Right atrium auricular region (tissue), 2 donors: ENCODE data around the gene RAPGEF1. TPM values are rescaled to one million over a fixed set of nuclear protein-coding genes. Genes with fewer than 3 reads are reported as not detected.
A peak's percentile ranks its signal among the peaks of the same experiment; 100 is the strongest.

Experiments used
- DNase-seq: peaks from one replicate; pipeline ENCODE4 v3.0.0-alpha.2; 2019; ENCODE audit warnings: low spot score
- H3K27ac ChIP-seq, 2 donors: fragments of 200-600 bp; sonication (generic); 1 replicate in 1 of 2; 2 replicates in 1 of 2; pipeline ENCODE4 v1.5.1; 2016 to 2019
- H3K27me3 ChIP-seq, 2 donors: fragments of 200-600 bp; sonication (generic); one replicate each; pipeline versions ENCODE4 v1.5.1 to v1.6.0; 2017 to 2019
- H3K36me3 ChIP-seq: fragments of 200-600 bp; sonication (generic); one replicate; pipeline ENCODE4 v1.5.1; 2016
- H3K4me1 ChIP-seq, 2 donors: fragments of 200-600 bp; sonication (generic); one replicate each; pipeline versions ENCODE4 v1.5.1 to v1.6.0; 2017 to 2019
- H3K4me3 ChIP-seq, 2 donors: fragments of 200-600 bp; sonication (generic); 1 replicate in 1 of 2; 2 replicates in 1 of 2; pipeline ENCODE4 v1.5.1; 2017 to 2019; ENCODE audit warnings: mild to moderate bottlenecking in 1 of 2, moderate library complexity in 1 of 2
- H3K9me3 ChIP-seq, 2 donors: fragments of 200-600 bp; sonication (generic); one replicate each; pipeline ENCODE4 v1.5.1; 2019
- total RNA-seq, 2 donors: library from RNA; depleted of rRNA; stranded (reverse); fragments of >200 nt; gene quantifications; one replicate each; pipeline ENCODE4 v1.1.0, GENCODE V29; 2016
- TF ChIP-seq, protein P1 (sequence below), 2 donors: fragments of 200-600 bp; sonication (generic); IDR thresholded peaks; one replicate each; pipeline ENCODE4 v1.5.1; 2019; ENCODE audit warnings: antibody characterized with exemption in 2 of 2

RAPGEF1 gene
- total RNA-seq, 2 donors from 2014 or later: 59.5 to 65.1 TPM

DNA sequence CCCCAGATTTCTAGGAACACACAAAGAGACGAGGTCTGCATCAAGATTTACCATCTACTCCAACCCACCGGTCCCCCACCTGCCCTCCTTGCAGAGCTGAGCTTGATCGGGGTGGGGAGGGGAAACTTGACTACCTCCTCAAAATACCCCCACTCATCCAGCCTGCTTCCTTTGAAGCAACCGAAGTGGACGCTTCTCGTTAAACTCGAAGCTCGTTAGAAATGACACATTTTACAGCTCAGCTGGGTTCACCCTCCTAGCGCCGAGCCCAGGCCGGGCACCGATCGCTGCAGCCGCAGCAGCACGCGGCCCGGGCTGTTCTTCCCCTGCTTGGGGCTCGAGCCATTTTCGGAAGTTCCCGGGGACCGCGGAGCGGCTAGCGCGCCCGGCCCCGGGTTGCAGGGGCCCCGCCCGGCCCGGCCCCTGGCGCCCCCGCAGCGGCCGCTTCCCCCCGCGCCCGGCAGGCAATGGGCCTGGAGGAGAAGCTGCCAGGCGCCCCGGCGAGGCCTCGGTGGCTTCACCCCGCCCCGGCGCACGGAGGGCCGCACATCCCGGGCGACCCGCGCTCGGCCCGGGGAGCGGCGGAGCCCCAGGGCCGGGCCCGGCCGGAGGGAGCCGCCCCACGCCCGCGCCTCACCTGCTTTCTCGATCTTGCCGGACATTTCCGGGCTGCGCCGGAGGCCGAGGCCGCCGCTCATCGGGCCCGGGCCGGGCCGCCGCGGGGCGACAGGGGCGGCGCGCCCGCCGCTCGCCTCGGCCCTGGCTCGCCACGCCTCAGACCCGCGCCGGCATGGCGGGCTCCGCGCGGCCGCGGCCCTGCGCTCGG, 530 bp downstream of the RAPGEF1 start:
- no peak for DNase-seq
- Histone ChIP-seq H3K27me3 (no peaks in the 10 kb centered on the region), H3K4me1 (peaks cover 0 to 53% of the 10 kb centered on the region in 2 donors), H3K4me3 (peak overlapping the region; percentile 55 to 58), H3K9me3 (no peaks in the 10 kb centered on the region), H3K36me3 (no peaks in the 10 kb centered on the region), H3K27ac (peak overlapping the region; percentile 60 to 73)
- TF ChIP-seq, protein P1, sequence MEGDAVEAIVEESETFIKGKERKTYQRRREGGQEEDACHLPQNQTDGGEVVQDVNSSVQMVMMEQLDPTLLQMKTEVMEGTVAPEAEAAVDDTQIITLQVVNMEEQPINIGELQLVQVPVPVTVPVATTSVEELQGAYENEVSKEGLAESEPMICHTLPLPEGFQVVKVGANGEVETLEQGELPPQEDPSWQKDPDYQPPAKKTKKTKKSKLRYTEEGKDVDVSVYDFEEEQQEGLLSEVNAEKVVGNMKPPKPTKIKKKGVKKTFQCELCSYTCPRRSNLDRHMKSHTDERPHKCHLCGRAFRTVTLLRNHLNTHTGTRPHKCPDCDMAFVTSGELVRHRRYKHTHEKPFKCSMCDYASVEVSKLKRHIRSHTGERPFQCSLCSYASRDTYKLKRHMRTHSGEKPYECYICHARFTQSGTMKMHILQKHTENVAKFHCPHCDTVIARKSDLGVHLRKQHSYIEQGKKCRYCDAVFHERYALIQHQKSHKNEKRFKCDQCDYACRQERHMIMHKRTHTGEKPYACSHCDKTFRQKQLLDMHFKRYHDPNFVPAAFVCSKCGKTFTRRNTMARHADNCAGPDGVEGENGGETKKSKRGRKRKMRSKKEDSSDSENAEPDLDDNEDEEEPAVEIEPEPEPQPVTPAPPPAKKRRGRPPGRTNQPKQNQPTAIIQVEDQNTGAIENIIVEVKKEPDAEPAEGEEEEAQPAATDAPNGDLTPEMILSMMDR (IDR thresholded peaks at IDR 0.05): no peak

DNA sequence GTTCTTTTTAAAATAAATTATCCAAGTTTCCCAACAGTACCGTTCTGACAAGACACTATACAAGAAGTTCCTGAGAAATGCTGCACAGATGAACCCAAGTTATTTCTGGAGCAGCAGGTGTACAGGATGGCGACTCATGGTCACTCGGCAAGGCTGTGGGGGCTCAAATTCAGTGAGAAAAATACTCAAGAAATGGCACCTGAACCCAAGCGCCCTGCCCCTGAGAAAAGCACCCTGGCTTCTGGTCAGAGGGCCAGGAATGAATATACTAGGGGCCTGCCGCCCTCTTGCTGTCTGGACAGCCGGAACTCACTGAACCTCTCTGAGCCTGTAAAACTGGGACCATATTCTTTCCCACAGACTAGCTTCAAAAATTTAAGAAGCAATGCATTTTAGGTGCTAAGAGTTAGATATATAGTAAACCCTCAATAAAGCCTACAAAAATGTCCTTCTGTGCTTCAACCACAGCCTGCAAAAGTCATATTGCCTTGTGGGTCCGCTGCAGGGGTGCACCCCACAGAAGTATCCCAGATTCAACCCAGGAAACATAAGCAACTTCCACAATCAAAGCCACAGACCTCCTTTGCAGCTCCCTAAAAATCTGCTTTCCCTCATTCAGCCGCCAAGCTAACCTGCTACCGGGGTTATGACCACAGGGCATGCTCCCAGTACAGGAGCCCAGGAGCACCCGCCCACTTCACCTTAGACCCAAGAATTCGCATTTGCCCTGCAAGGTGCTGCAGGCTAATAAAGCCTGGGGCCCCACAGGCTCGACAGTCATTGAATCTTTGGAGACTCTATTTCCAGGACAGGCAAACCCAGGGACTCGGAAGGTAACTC, 1.4 kb downstream of the RAPGEF1 start:
- H3K27ac ChIP-seq: peak overlapping the region; percentile 60 to 73
- H3K4me3 ChIP-seq: peak overlapping the region; percentile 55 to 58
- no peaks in the 10 kb centered on the region for H3K27me3 ChIP-seq
- peaks cover 0 to 56% of the 10 kb centered on the region in 2 donors for H3K4me1 ChIP-seq
- H3K9me3 ChIP-seq: no peaks in the 10 kb centered on the region
- no peaks in the 10 kb centered on the region for H3K36me3 ChIP-seq
- DNase-seq: no peak
- TF ChIP-seq, protein P1 (IDR thresholded peaks at IDR 0.05): no peak

DNA sequence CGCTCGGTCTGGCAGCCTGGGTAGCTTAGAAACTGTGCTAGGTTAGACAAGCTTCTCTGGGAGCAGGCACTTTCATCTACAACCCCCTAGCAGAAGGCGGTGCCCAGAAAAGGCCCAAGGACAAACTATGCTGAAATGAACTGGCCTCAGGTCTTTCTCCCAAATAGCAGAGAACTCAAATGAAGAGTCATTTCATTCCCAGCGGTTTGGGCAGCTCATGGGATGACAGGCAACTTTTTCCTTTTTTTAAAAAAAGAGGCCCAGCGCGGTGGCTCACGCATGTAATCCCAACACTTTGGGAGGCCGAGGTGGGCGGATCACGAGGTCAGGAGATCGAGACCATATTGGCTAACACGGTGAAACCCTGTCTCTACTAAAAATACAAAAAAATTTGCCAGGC, 2.5 kb downstream of the RAPGEF1 start:
- TF ChIP-seq, protein P1 (IDR thresholded peaks at IDR 0.05): no peak
- H3K4me3 ChIP-seq: no peak overlapping the region
- no peaks in the 10 kb centered on the region for H3K27me3 ChIP-seq
- H3K9me3 ChIP-seq: no peaks in the 10 kb centered on the region
- no peak for DNase-seq
- H3K4me1 ChIP-seq: peaks cover 0 to 67% of the 10 kb centered on the region in 2 donors
- peak overlapping the region; percentile 29 to 71 for H3K27ac ChIP-seq
- no peaks in the 10 kb centered on the region for H3K36me3 ChIP-seq

DNA sequence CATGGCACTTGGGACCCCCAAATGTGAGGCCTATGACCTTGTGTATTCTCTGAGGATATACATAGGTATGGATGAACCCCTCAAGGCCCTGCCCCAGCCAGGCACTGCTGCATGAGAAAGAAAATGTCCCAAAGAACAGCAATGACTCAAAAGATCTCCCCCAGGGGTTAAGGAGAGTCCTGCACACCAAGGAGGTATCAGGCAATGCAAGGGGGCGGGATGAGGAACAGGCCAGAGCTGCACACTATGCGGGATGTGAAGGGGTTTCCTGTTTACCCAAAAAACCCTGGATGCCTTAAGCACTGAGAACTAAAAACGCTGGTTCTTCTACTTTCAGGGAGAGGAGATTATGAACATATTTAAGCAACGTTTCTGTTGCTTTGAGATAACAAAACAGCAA, 3.4 kb downstream of the RAPGEF1 start:
- DNase-seq: no peak
- no peaks in the 10 kb centered on the region for H3K27me3 ChIP-seq
- H3K9me3 ChIP-seq: no peaks in the 10 kb centered on the region
- no peaks in the 10 kb centered on the region for H3K36me3 ChIP-seq
- peak overlapping the region; percentile 29 to 71 for H3K27ac ChIP-seq
- H3K4me1 ChIP-seq: peaks cover 0 to 77% of the 10 kb centered on the region in 2 donors
- no peak overlapping the region for H3K4me3 ChIP-seq
- TF ChIP-seq, protein P1 (IDR thresholded peaks at IDR 0.05): no peak

DNA sequence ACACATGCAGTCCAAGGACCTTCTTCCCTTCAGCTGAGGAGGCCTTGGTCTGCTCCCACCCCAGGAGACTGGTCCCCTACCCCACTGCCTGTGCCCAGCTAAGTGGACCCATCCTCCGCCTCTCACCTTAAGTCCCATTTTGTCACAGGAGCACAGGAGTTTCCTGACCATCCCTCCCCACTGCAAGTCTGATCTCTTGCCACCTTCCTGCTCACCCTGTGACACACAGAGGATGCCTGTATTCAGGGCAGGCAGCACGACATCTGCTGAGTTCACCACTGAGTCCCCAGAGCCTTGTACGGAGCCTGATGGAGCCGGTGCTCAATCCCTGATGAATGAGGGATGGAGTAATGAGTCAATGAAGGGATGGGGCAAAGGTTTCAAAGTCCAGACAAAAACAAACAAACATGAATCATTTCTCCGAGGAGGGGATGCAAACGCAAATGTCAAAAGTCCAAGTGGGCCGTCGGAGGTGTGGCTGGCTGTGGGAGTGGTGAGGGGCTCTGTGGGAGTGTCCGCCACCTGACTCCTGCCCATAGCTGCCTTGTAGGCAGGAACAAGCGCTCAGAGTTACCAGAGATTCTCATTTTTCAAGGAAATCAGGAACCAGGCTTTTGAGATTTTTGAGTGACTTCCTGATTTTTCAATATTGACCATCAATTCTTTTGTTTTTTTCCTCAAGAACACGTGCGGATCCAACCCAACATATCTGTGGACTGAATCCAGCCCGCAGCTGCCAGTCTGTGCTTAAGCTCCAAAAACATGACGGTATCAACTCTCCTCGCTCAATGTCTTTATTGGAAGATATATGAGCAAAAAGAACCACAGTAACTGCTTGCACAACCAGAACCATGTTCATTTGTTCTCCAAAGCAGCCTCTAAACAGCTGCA, 4.4 kb downstream of the RAPGEF1 start:
- Histone ChIP-seq H3K4me1 (peaks cover 0 to 87% of the 10 kb centered on the region in 2 donors), H3K4me3 (no peak overlapping the region), H3K9me3 (no peaks in the 10 kb centered on the region), H3K36me3 (no peaks in the 10 kb centered on the region), H3K27me3 (no peaks in the 10 kb centered on the region), H3K27ac (peak overlapping the region; percentile 29 to 71)
- DNase-seq: no peak
- TF ChIP-seq, protein P1 (IDR thresholded peaks at IDR 0.05): no peak
